Sigmoid colon (tissue), 7 donors: Measurements from ENCODE around the gene GNG14. TPM values are rescaled to one million over a fixed set of nuclear protein-coding genes. Genes with fewer than 3 reads are reported as not detected.
"Not testable (repeated sequence)": the region's sequence is repeated elsewhere in the genome, so short reads cannot be mapped to it uniquely, and the experiment has no call there.

Experiments
- DNase-seq: peaks from one replicate; pipeline ENCODE4 v3.0.0-alpha.2; 2019
- H3K27ac ChIP-seq, 4 donors: fragments of 200-600 bp; sonication (generic); one replicate each; pipeline ENCODE4 v1.5.1; 2016 to 2019; ENCODE audit warnings: mild to moderate bottlenecking in 1 of 4
- H3K27me3 ChIP-seq, 3 donors: fragments of 200-600 bp; sonication (generic); one replicate each; pipeline ENCODE4 v1.5.1; 2019; ENCODE audit warnings: mild to moderate bottlenecking in 1 of 3
- H3K36me3 ChIP-seq, 4 donors: fragments of 200-600 bp; sonication (generic); one replicate each; pipeline ENCODE4 v1.5.1; 2016 to 2019
- H3K4me1 ChIP-seq, 4 donors: fragments of 200-600 bp; sonication (generic); one replicate each; pipeline ENCODE4 v1.5.1; 2017 to 2019
- H3K4me3 ChIP-seq, 4 donors: fragments of 200-600 bp; sonication (generic); one replicate each; pipeline ENCODE4 v1.5.1; 2017 to 2019; ENCODE audit warnings: mild to moderate bottlenecking in 2 of 4, moderate library complexity in 1 of 4
- H3K9me3 ChIP-seq, 4 donors: fragments of 200-600 bp in 3 of 4; sonication (generic) in 3 of 4; one replicate each; pipeline versions ENCODE4 v1.5.1 to v1.6.1; 2013 to 2019
- EP300 ChIP-seq, 4 donors: sonication (generic); formaldehyde crosslinking; IDR thresholded peaks; one replicate each; pipeline ENCODE4 v1.6.1; 2017; ENCODE audit warnings: antibody characterized with exemption in 4 of 4
- POLR2A ChIP-seq, 2 donors: fragments of 450-650 bp; IDR thresholded peaks; one replicate each; pipeline ENCODE4 v1.6.1; 2016; ENCODE audit warnings: antibody characterized with exemption in 2 of 2, mild to moderate bottlenecking in 2 of 2, moderate library complexity in 2 of 2
- POLR2AphosphoS5 ChIP-seq, 4 donors: sonication (generic); formaldehyde crosslinking; IDR thresholded peaks; one replicate each; pipeline ENCODE4 v1.6.1; 2017; ENCODE audit warnings: antibody characterized with exemption in 4 of 4
- WGBS, 2 donors: extraction: QIAGEN DNeasy Blood & Tissue Kit; methylation state at CpG; one replicate each; pipeline ENCODE4 v1.1.7; 2013; 5-methylcytosine and 5-hydroxymethylcytosine counted together
- intact Hi-C: fragments of 100-400 bp; cut with DNase I; formaldehyde crosslinking; loops from one replicate; pipeline ENCODE4 v1.15.1; 2023
- polyA plus RNA-seq, 3 donors: library from polyadenylated mRNA; stranded (reverse); fragments of 200-250 nt; gene quantifications; one replicate each; pipeline ENCODE4 v1.2.3, GENCODE V29; 2013
- total RNA-seq, 4 donors: library from RNA; depleted of rRNA; stranded (reverse); fragments of >200 nt; gene quantifications; one replicate each; pipeline ENCODE4 v1.1.0, GENCODE V29; 2016
- TF ChIP-seq, protein P1 (sequence below), 4 experiments: fragments of 450-650 bp in 3 of 4; fragments of 200-600 bp in 1 of 4; IDR thresholded peaks; one replicate each; pipeline ENCODE4 v1.5.1; 2016 to 2019; ENCODE audit warnings: antibody characterized with exemption in 4 of 4, mild to moderate bottlenecking in 3 of 4, moderate library complexity in 2 of 4
- donor health status: healthy with polysubstance abuse.
- donor health status: Bipolar disorder and iron deficiency.
- donor health status: healthy.

GNG14 gene
- total and polyA plus RNA-seq, 7 donors, result not detected

DNA sequence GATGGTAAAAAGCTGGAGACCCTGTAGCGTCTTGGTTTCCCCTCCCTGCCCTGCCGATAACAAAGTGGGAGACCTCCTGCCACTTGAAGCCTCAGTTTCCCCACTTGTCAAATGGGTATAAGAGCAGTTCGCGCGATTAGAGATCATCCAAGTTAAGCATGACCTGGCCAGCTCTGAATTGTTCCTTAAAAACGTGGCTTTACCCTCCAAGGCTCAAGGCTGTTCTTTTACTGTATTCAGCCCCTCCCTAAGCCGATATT lies 35.5 kb downstream of the GNG14 start:
- Histone ChIP-seq H3K27me3 (no peaks in the 10 kb centered on the region), H3K4me3 (peak overlapping the region; percentile 54 to 98 (median 77)), H3K4me1 (peaks cover 0 to 49% (median 44%) of the 10 kb centered on the region in 4 donors), H3K9me3 (no peaks in the 10 kb centered on the region), H3K36me3 (peaks cover 0 to 18% (median 6%) of the 10 kb centered on the region in 4 donors), H3K27ac (peak overlapping the region; percentile 93 to 98 (median 95))
- WGBS, 2 donors, result 1% methylated on average over 7 of the region's 7 CpGs
- no peak for TF ChIP-seq POLR2AphosphoS5 (IDR thresholded peaks at IDR 0.05)
- intact Hi-C loops, result loop anchor here (2.0 kb wide), 1 partner anchor 43 kb away; the partner anchor contains the start of gene DHPS
- no peak for DNase-seq

DNA sequence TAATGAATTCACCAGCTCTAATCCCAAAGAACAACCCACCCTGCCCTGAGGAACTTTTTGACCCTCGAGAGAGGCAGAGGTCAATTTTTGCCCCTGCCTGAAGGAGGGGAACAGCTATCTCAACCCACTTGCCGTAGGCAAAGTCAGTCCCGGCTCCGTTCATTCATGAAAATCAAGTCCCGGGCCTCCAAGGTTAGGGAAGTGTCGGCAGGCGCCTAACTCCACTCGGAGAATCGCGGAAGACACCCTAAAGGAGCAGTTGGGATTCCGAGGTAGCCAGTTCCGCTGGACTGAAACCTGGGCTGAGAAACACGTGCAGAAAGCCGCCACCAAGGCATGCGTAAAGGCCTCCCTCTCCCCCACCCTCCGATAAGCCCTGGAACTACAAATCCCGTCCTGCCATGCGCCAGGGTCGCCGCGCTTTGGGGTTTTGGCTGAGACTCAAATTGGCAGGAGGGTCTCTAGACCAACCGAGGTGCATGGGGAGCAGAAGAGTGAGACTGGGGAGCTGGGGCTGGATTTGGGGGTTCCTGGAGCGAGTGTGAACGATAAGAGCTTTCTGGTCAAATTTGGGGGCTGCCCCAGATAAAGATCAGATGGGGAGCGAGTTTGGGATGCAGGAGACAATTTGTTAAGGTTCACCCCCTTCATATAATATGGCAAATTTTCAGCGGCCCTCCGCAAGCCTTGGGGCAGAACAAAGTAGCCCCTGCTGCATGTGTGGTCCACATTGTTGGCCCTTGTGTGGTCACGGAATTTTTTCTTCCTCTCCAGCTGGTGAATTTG lies 36.0 kb downstream of the GNG14 start, which contains the start of gene TNPO2:
Gene TNPO2 (minus strand): TSS at position 292 of the 786 bp plus-strand sequence. CDS start 2,955 bp downstream, outside the sequence.
- H3K4me1 ChIP-seq, result peaks cover 0 to 49% (median 43%) of the 10 kb centered on the region in 4 donors
- WGBS, 2 donors, result 4% methylated on average over 28 of the region's 28 CpGs
- peak; percentile 77 for DNase-seq
- intact Hi-C loops, result loop anchor here (2.0 kb wide), 1 partner anchor 43 kb away; the partner anchor contains the start of gene DHPS
- peak within 1 kb of the TSS; percentile 93 to 98 (median 95) for H3K27ac ChIP-seq
- H3K4me3 ChIP-seq, result peak within 1 kb of the TSS; percentile 54 to 98 (median 77)
- no peaks in the 10 kb centered on the region for H3K27me3 ChIP-seq
- no peaks in the 10 kb centered on the region for H3K9me3 ChIP-seq
- peaks cover 0 to 18% (median 3%) of the 10 kb centered on the region in 4 donors for H3K36me3 ChIP-seq
- TF ChIP-seq EP300 (IDR thresholded peaks at IDR 0.05) (no peak), POLR2A (IDR thresholded peaks at IDR 0.05) (no peak), POLR2AphosphoS5 (IDR thresholded peaks at IDR 0.05) (peak in 1 of 4 donors; percentile 9)
- TF ChIP-seq, protein P1, sequence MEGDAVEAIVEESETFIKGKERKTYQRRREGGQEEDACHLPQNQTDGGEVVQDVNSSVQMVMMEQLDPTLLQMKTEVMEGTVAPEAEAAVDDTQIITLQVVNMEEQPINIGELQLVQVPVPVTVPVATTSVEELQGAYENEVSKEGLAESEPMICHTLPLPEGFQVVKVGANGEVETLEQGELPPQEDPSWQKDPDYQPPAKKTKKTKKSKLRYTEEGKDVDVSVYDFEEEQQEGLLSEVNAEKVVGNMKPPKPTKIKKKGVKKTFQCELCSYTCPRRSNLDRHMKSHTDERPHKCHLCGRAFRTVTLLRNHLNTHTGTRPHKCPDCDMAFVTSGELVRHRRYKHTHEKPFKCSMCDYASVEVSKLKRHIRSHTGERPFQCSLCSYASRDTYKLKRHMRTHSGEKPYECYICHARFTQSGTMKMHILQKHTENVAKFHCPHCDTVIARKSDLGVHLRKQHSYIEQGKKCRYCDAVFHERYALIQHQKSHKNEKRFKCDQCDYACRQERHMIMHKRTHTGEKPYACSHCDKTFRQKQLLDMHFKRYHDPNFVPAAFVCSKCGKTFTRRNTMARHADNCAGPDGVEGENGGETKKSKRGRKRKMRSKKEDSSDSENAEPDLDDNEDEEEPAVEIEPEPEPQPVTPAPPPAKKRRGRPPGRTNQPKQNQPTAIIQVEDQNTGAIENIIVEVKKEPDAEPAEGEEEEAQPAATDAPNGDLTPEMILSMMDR (IDR thresholded peaks at IDR 0.05), result no peak

DNA sequence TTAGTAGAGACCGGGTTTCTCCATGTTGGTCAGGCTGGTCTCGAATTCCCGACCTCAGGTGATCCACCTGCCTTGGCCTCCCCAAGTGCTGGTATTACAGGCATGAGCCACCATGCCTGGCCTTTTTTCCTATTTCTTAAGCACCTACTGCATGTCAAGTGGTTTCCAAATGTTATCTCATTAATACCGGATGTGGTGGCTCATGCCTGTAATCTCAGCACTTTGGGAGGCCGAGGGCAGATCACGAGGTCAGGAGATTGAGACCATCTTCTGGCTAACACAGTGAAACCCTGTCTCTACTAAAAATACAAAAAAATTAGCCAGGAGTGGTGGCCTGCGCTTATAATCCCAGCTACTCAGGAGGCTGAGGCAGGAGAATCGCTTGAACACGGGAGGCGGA lies 37.8 kb downstream of the GNG14 start:
- H3K9me3 ChIP-seq, DNase-seq, H3K27me3 ChIP-seq, H3K4me3 ChIP-seq, H3K27ac ChIP-seq, intact Hi-C loops: not testable (repeated sequence)
- H3K4me1 ChIP-seq, result peaks cover 0 to 31% (median 27%) of the 10 kb centered on the region in 4 donors
- H3K36me3 ChIP-seq, result peaks cover 7 to 31% (median 13%) of the 10 kb centered on the region in 4 donors
- WGBS, 2 donors, result 95 to 96% methylated on average over 10 of the region's 10 CpGs

DNA sequence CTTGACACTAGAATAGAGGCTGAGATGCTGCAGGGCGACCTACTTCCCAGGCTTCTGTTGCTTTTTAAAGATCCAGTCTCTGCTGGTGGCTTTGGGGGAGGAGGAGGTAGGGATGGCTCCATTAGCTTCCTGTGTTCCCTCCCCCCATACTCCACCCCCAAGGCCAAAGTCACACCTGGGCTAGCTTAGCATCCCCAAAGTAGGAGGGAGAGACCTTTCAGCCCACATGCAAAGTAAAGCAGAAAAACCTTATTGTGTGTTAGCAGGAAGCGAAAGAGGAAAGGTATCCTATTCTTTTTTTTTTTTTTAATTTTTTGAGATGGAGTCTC lies 39.2 kb downstream of the GNG14 start:
- H3K4me3 ChIP-seq, result no peak overlapping the region
- peaks cover 0 to 30% (median 27%) of the 10 kb centered on the region in 4 donors for H3K4me1 ChIP-seq
- H3K36me3 ChIP-seq, result peaks cover 11 to 40% (median 20%) of the 10 kb centered on the region in 4 donors
- no peak overlapping the region for H3K27ac ChIP-seq
- 94 to 95% methylated on average over 2 of the region's 2 CpGs for WGBS, 2 donors
- TF ChIP-seq POLR2A (IDR thresholded peaks at IDR 0.05) (no peak), EP300 (IDR thresholded peaks at IDR 0.05) (no peak)
- intact Hi-C loops, result no loop called here
- H3K27me3 ChIP-seq, result no peaks in the 10 kb centered on the region
- DNase-seq, result no peak
- H3K9me3 ChIP-seq, result no peaks in the 10 kb centered on the region

DNA sequence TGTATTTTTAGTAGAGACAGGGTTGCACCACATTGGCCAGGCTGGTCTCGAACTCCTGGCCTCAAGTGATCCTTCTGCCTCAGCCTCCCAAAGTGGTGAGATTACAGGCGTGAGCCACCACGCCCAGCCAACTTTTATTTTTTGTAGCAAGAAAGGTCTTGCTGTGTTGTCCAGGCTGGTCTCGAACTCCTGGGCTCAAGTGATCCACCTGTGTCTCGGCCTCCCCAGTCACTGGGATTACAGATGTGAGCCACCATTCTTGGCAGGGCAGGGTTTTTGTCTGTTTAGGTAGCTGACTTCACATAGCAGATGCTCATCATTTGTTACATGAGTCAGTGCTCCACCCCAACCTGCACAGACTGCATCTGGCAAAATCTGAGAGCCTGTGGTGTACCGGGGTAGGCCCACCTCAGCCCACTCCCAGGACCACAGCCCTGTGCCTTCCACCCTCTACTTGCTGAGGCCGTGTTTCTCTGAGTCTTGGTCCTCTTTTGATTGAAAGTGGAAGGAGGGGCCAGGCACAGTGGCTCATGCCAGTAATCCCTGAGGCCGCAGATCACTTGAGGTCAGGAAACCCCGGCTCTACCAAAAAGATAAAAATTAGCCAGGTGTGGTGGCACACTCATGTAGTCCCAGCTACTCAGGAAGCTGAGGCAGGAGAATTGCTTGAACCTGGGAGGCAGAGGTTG lies 40.1 kb downstream of the GNG14 start:
- no peaks in the 10 kb centered on the region for H3K27me3 ChIP-seq
- H3K4me3 ChIP-seq, result no peak overlapping the region
- peaks cover 11 to 40% (median 20%) of the 10 kb centered on the region in 4 donors for H3K36me3 ChIP-seq
- TF ChIP-seq EP300 (IDR thresholded peaks at IDR 0.05) (no peak), POLR2A (IDR thresholded peaks at IDR 0.05) (no peak), POLR2AphosphoS5 (IDR thresholded peaks at IDR 0.05) (no peak)
- TF ChIP-seq, protein P1 (IDR thresholded peaks at IDR 0.05), result no peak
- 96 to 97% methylated on average over 9 of the region's 9 CpGs for WGBS, 2 donors
- H3K27ac ChIP-seq, result no peak overlapping the region
- H3K9me3 ChIP-seq, result no peaks in the 10 kb centered on the region
- no peak for DNase-seq
- H3K4me1 ChIP-seq, result peaks cover 0 to 37% (median 35%) of the 10 kb centered on the region in 4 donors
- intact Hi-C loops, result no loop called here

DNA sequence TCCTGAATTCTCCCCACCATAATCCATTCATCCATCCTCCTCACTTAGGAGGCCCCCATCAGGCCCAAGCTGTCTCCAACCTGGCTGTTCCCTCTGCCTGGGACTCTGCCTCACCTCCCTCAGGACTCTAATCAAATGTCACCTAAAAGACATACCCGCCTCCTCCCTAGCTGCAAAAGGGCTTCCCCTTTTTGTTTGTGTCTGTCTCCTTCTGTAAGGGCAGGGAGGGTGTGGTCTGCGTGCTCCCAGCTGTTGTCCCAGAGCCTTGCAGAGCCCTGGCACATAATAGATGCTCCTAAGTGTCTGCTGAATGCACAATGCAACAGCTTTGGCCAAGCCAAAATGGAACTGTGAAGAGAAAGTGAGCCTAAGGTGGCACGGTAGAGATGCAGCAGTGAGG lies 42.3 kb downstream of the GNG14 start:
- DNase-seq, result no peak
- 73 to 82% methylated on average over 3 of the region's 3 CpGs for WGBS, 2 donors
- intact Hi-C loops, result no loop called here
- Histone ChIP-seq H3K9me3 (no peaks in the 10 kb centered on the region), H3K36me3 (peaks cover 11 to 40% (median 20%) of the 10 kb centered on the region in 4 donors), H3K27ac (no peak overlapping the region), H3K27me3 (no peaks in the 10 kb centered on the region), H3K4me1 (peaks cover 0 to 33% (median 29%) of the 10 kb centered on the region in 4 donors), H3K4me3 (no peak overlapping the region)
- TF ChIP-seq POLR2AphosphoS5 (IDR thresholded peaks at IDR 0.05), result no peak
- TF ChIP-seq, protein P1 (IDR thresholded peaks at IDR 0.05), result no peak
- no peak for TF ChIP-seq EP300 (IDR thresholded peaks at IDR 0.05)
- TF ChIP-seq POLR2A (IDR thresholded peaks at IDR 0.05), result no peak
